ENCODE data around the gene CYTL1. TPM values are rescaled to one million over a fixed set of nuclear protein-coding genes. Genes with fewer than 3 reads are reported as not detected.
"Not testable (repeated sequence)": the region's sequence is repeated elsewhere in the genome, so short reads cannot be mapped to it uniquely, and the experiment has no call there.

The CYTL1 gene
- total RNA-seq, 1 donor = 0.36 TPM

DNA sequence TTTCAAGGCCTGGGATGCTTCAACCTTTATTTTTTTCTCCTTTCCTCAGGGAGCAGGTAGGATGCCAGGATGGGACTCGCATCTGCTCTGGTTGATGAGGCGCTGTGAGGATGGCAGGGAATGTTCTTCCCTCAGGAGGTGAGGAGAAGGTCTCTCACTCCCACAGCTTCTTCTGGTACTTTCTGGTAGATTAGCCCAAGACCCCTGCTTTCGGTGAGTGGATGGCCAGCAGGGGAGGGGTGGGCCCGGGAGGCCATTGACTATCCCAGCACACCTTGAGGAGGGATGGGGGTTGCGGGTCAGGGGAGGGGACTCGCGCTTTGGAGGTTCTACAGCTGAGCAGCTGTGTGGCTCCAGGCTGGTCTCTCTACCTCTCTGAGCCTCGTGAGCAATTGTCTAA lies 14.8 kb downstream of the CYTL1 start:
- Histone ChIP-seq H3K9me3 (ENCODE audit: low read depth, low read length) (no peaks in the 10 kb centered on the region), H3K27ac (ENCODE audit: low read depth, low read length) (no peak overlapping the region), H3K4me1 (ENCODE audit: insufficient read depth, low read length) (no peaks in the 10 kb centered on the region), H3K79me2 (ENCODE audit: insufficient read depth, low read length) (no peaks in the 10 kb centered on the region), H3K36me3 (ENCODE audit: insufficient read depth, low read length) (no peaks in the 10 kb centered on the region), H3K4me2 (ENCODE audit: insufficient read depth, low read length) (no peak overlapping the region), H2AFZ (ENCODE audit: low read length) (no peak overlapping the region), H3K4me3 (ENCODE audit: insufficient read depth, low read length) (no peak overlapping the region), H3K27me3 (ENCODE audit: insufficient read depth, low read length) (peaks cover 20% of the 10 kb centered on the region), H4K20me1 (ENCODE audit: insufficient read depth, low read length) (no peaks in the 10 kb centered on the region)
- TF ChIP-seq, protein P1, sequence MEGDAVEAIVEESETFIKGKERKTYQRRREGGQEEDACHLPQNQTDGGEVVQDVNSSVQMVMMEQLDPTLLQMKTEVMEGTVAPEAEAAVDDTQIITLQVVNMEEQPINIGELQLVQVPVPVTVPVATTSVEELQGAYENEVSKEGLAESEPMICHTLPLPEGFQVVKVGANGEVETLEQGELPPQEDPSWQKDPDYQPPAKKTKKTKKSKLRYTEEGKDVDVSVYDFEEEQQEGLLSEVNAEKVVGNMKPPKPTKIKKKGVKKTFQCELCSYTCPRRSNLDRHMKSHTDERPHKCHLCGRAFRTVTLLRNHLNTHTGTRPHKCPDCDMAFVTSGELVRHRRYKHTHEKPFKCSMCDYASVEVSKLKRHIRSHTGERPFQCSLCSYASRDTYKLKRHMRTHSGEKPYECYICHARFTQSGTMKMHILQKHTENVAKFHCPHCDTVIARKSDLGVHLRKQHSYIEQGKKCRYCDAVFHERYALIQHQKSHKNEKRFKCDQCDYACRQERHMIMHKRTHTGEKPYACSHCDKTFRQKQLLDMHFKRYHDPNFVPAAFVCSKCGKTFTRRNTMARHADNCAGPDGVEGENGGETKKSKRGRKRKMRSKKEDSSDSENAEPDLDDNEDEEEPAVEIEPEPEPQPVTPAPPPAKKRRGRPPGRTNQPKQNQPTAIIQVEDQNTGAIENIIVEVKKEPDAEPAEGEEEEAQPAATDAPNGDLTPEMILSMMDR (IDR thresholded peaks at IDR 0.05; ENCODE audit: extremely low read depth, low read depth, low read length) = no peak
- no peak for DNase-seq (ENCODE audit: insufficient read length, low spot score, missing footprints)

DNA sequence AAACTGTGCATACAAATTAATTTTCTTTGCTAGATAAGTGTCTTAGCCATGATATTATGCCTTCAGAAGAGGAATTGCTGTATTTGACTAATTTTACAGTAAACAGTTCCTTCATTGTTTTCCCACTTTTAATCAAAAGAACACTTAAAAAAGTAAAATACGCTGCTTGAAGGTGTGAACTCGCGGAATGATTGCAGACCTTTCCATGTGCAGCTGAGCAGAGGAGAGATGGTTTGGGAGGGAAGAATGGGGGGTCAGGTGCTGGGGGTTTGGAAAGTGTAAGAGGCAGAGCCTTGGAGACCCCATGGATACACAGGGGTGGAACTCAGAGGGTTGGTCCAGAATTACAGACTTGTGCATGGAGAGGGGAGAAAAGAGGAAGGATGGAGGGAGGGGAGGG lies 15.3 kb downstream of the CYTL1 start:
- H3K4me3 ChIP-seq (ENCODE audit: insufficient read depth, low read length) = no peak overlapping the region
- H3K4me1 ChIP-seq (ENCODE audit: insufficient read depth, low read length) = no peaks in the 10 kb centered on the region

DNA sequence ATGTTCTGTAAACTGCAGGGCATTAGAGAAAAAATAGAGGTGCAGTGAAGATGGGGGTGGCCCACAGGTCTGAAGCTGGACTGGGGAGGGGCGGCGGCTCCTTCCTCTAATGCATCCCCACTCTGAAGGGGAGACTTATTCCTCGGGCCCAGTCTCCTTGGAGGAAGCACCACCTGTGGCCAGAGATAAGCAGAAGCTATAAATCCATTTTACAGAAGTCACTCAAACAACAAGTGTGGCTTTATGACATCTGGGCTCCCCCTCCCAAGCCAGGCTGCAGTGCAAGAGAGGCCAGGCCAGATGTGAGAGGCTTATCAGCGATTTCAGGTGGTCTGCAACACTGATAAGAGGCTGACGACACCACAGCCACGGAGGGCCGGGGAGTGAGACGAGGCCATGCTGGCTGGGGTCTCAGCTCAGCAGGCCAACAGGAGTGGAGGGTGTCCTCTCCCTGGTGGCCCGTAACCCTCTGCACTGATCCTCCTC lies 15.8 kb downstream of the CYTL1 start:
- Histone ChIP-seq H3K27ac (ENCODE audit: low read depth, low read length) (no peak overlapping the region), H3K27me3 (ENCODE audit: insufficient read depth, low read length) (peaks cover 20% of the 10 kb centered on the region), H3K79me2 (ENCODE audit: insufficient read depth, low read length) (no peaks in the 10 kb centered on the region), H3K4me2 (ENCODE audit: insufficient read depth, low read length) (no peak overlapping the region), H3K36me3 (ENCODE audit: insufficient read depth, low read length) (no peaks in the 10 kb centered on the region), H3K4me3 (ENCODE audit: insufficient read depth, low read length) (no peak overlapping the region), H4K20me1 (ENCODE audit: insufficient read depth, low read length) (no peaks in the 10 kb centered on the region), H3K4me1 (ENCODE audit: insufficient read depth, low read length) (no peaks in the 10 kb centered on the region), H2AFZ (ENCODE audit: low read length) (no peak overlapping the region), H3K9me3 (ENCODE audit: low read depth, low read length) (no peaks in the 10 kb centered on the region)
- TF ChIP-seq, protein P1 (IDR thresholded peaks at IDR 0.05; ENCODE audit: extremely low read depth, low read depth, low read length) = no peak
- DNase-seq (ENCODE audit: insufficient read length, low spot score, missing footprints) = no peak

More for the DNA sequence above, 15.3 kb downstream of the CYTL1 start:
- H3K79me2 ChIP-seq (ENCODE audit: insufficient read depth, low read length) = no peaks in the 10 kb centered on the region
- H3K27me3 ChIP-seq (ENCODE audit: insufficient read depth, low read length) = peaks cover 20% of the 10 kb centered on the region
- H3K4me2 ChIP-seq (ENCODE audit: insufficient read depth, low read length) = no peak overlapping the region
- H2AFZ ChIP-seq (ENCODE audit: low read length) = no peak overlapping the region
- H4K20me1 ChIP-seq (ENCODE audit: insufficient read depth, low read length) = no peaks in the 10 kb centered on the region
- H3K27ac ChIP-seq (ENCODE audit: low read depth, low read length) = no peak overlapping the region
- no peaks in the 10 kb centered on the region for H3K36me3 ChIP-seq (ENCODE audit: insufficient read depth, low read length)
- TF ChIP-seq, protein P1 (IDR thresholded peaks at IDR 0.05; ENCODE audit: extremely low read depth, low read depth, low read length) = no peak
- H3K9me3 ChIP-seq (ENCODE audit: low read depth, low read length) = no peaks in the 10 kb centered on the region
- no peak for DNase-seq (ENCODE audit: insufficient read length, low spot score, missing footprints)

DNA sequence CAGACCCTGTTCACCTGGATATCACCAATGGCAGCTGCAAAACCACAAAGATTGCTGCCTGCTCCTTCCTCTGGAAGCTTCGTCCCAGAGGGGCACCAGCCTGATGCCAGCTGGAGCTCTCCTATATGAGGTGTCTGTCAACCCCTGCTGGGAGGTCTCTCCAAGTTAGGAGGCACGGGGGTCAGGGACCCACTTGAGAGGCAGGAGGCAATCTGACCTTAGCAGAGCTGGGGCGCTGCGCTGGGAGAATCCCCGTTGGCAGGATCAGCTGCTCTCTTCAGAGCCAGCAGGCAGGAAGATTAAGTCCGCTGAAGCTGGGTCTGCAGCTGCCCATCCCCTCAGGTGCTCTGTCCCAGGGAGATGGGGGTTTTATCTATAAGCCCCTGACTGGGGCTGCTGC lies 17.6 kb downstream of the CYTL1 start:
- not testable (repeated sequence) for H3K79me2 ChIP-seq (ENCODE audit: insufficient read depth, low read length); H3K36me3 ChIP-seq (ENCODE audit: insufficient read depth, low read length); H3K4me1 ChIP-seq (ENCODE audit: insufficient read depth, low read length); H3K4me3 ChIP-seq (ENCODE audit: insufficient read depth, low read length); H4K20me1 ChIP-seq (ENCODE audit: insufficient read depth, low read length); H2AFZ ChIP-seq (ENCODE audit: low read length); H3K4me2 ChIP-seq (ENCODE audit: insufficient read depth, low read length); DNase-seq (ENCODE audit: insufficient read length, low spot score, missing footprints); H3K27ac ChIP-seq (ENCODE audit: low read depth, low read length); H3K9me3 ChIP-seq (ENCODE audit: low read depth, low read length)
- H3K27me3 ChIP-seq (ENCODE audit: insufficient read depth, low read length) = peaks cover 20% of the 10 kb centered on the region

DNA sequence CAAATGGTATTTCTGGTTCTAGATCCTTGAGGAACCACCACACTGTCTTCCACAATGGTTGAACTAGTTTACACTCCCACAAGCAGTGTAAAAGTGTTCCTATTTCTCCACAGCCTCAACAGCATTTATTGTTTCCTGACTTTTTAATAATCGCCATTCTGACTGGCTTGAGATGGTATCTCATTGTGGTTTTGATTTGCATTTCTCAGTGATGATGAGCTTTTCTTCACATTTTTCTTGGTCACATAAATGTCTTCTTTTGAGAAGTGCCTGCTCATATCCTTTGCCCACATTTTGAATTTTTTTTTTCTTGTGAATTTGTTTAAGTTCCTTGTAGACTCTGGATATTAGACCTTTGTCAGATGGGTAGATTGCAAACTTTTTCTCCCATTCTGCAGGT lies 22.3 kb downstream of the CYTL1 start:
- not testable (repeated sequence) for DNase-seq (ENCODE audit: insufficient read length, low spot score, missing footprints); H3K9me3 ChIP-seq (ENCODE audit: low read depth, low read length); H2AFZ ChIP-seq (ENCODE audit: low read length); H3K36me3 ChIP-seq (ENCODE audit: insufficient read depth, low read length); H3K4me1 ChIP-seq (ENCODE audit: insufficient read depth, low read length); H3K4me2 ChIP-seq (ENCODE audit: insufficient read depth, low read length); H3K79me2 ChIP-seq (ENCODE audit: insufficient read depth, low read length); H4K20me1 ChIP-seq (ENCODE audit: insufficient read depth, low read length); H3K27me3 ChIP-seq (ENCODE audit: insufficient read depth, low read length); H3K4me3 ChIP-seq (ENCODE audit: insufficient read depth, low read length); H3K27ac ChIP-seq (ENCODE audit: low read depth, low read length)
